Activated naive CD8-positive, alpha-beta T cell treated with anti-CD3 and anti-CD28 coated beads, Interleukin-2, amount 10 ng/mL, durations not matched to agents 7 days and 5 days (primary cell): ENCODE data around the gene TLE1. TPM values are rescaled to one million over a fixed set of nuclear protein-coding genes. Genes with fewer than 3 reads are reported as not detected.

Source experiments
- ATAC-seq: fragments of 150-1000 bp; cut with Tn5 transposase; one replicate; pipeline ENCODE4 v1.10.0; 2021; ENCODE audit warnings: low read depth, moderate library complexity
- POLR2A ChIA-PET: fragments of 350-600 bp; sonication (Branson Sonifier 250); formaldehyde crosslinking; loops from one replicate; lab custom pipeline; 2021; ENCODE audit warnings: antibody characterized with exemption; lab: Charles Lee
- DNase-seq: peaks from one replicate; pipeline ENCODE4 v3.0.0; 2021
- H3K27ac Mint-ChIP-seq: one replicate; pipeline ENCODE4 v1.8.0; 2022; ENCODE audit warnings: mild to moderate bottlenecking, mixed read lengths
- H3K27me3 Mint-ChIP-seq: one replicate; pipeline ENCODE4 v1.8.0; 2022; ENCODE audit warnings: mild to moderate bottlenecking, moderate library complexity, mixed read lengths
- H3K36me3 Mint-ChIP-seq: one replicate; pipeline ENCODE4 v1.8.0; 2021; ENCODE audit warnings: mild to moderate bottlenecking, mixed read lengths
- H3K4me1 Mint-ChIP-seq: one replicate; pipeline ENCODE4 v1.8.0; 2021; ENCODE audit warnings: mixed read lengths
- H3K4me3 Mint-ChIP-seq: one replicate; pipeline ENCODE4 v1.8.0; 2022; ENCODE audit warnings: mild to moderate bottlenecking, moderate library complexity, mixed read lengths
- H3K9me3 Mint-ChIP-seq: one replicate; pipeline ENCODE4 v1.8.0; 2021; ENCODE audit warnings: mixed read lengths
- total RNA-seq, 2 experiments: library from RNA; stranded (reverse); gene quantifications; one replicate each; pipeline ENCODE4 v1.2.3, GENCODE V29; 2021

Gene TLE1
- total RNA-seq, 2 experiments from 2014 or later, result 0.43 to 0.91 TPM

GRCh38 chr9:81538890-81539289 lies 150.5 kb downstream of the TLE1 start:
- H3K36me3 Mint-ChIP-seq, result no peaks in the 10 kb centered on the region
- DNase-seq (no peak), ATAC-seq (no peak)
- H3K27ac Mint-ChIP-seq, result no peak overlapping the region
- H3K4me3 Mint-ChIP-seq, result no peak overlapping the region
- no peaks in the 10 kb centered on the region for H3K27me3 Mint-ChIP-seq
- H3K4me1 Mint-ChIP-seq, result no peaks in the 10 kb centered on the region
- H3K9me3 Mint-ChIP-seq, result no peaks in the 10 kb centered on the region
- POLR2A ChIA-PET, result no interaction called here

GRCh38 chr9:81537964-81538363 lies 151.4 kb downstream of the TLE1 start:
- H3K9me3 Mint-ChIP-seq, result no peaks in the 10 kb centered on the region
- POLR2A ChIA-PET, result no interaction called here
- ATAC-seq, result no peak
- H3K36me3 Mint-ChIP-seq, result no peaks in the 10 kb centered on the region
- H3K4me3 Mint-ChIP-seq, result no peak overlapping the region
- H3K4me1 Mint-ChIP-seq, result no peaks in the 10 kb centered on the region
- H3K27ac Mint-ChIP-seq, result no peak overlapping the region
- DNase-seq, result no peak
- H3K27me3 Mint-ChIP-seq, result no peaks in the 10 kb centered on the region

GRCh38 chr9:81536242-81537025 lies 152.9 kb downstream of the TLE1 start:
- Mint-ChIP-seq H3K27me3 (no peaks in the 10 kb centered on the region), H3K36me3 (no peaks in the 10 kb centered on the region), H3K27ac (no peak overlapping the region), H3K4me3 (no peak overlapping the region), H3K9me3 (no peaks in the 10 kb centered on the region), H3K4me1 (no peaks in the 10 kb centered on the region)
- POLR2A ChIA-PET, result no interaction called here
- DNase-seq (no peak), ATAC-seq (no peak)

GRCh38 chr9:81535542-81536241 lies 153.7 kb downstream of the TLE1 start:
- Mint-ChIP-seq H3K36me3 (no peaks in the 10 kb centered on the region), H3K9me3 (no peaks in the 10 kb centered on the region), H3K27ac (no peak overlapping the region), H3K27me3 (no peaks in the 10 kb centered on the region), H3K4me1 (no peaks in the 10 kb centered on the region), H3K4me3 (no peak overlapping the region)
- DNase-seq (no peak), ATAC-seq (no peak)
- POLR2A ChIA-PET, result no interaction called here

- H3K4me3 Mint-ChIP-seq, result no peak overlapping the region
- no peaks in the 10 kb centered on the region for H3K27me3 Mint-ChIP-seq
- no peak for ATAC-seq
- POLR2A ChIA-PET, result no interaction called here
- H3K36me3 Mint-ChIP-seq, result no peaks in the 10 kb centered on the region
- no peak overlapping the region for H3K27ac Mint-ChIP-seq
- no peaks in the 10 kb centered on the region for H3K9me3 Mint-ChIP-seq
- no peak for DNase-seq
- H3K4me1 Mint-ChIP-seq, result no peaks in the 10 kb centered on the region
Measured at GRCh38 chr9:81534138-81534875, 155.0 kb downstream of the TLE1 start.

Other genes with a start within 250 kb of the TLE1 start
- not detected for gene SPATA31D4, start 238.9 kb upstream of the TLE1 start, total RNA-seq